SJCRH30 (cell line): Measurements from ENCODE around the gene IRF8. TPM values are rescaled to one million over a fixed set of nuclear protein-coding genes. Genes with fewer than 3 reads are reported as not detected.
"Not testable (repeated sequence)": the region's sequence is repeated elsewhere in the genome, so short reads cannot be mapped to it uniquely, and the experiment has no call there.

Experiments
- DNase-seq, 2 experiments: peaks; one replicate each; pipeline ENCODE4 v3.0.0-alpha.2; 2015 to 2020
- H3K27ac ChIP-seq: fragments of 250-450 bp; sonication (Bioruptor Pico); 2 replicates; pipeline ENCODE4 v1.5.1; 2020; ENCODE audit warnings: mild to moderate bottlenecking, moderate library complexity
- H3K27me3 ChIP-seq: fragments of 250-450 bp; sonication (Bioruptor Pico); 2 replicates; pipeline ENCODE4 v1.5.1; 2020; ENCODE audit warnings: mild to moderate bottlenecking, moderate library complexity
- H3K36me3 ChIP-seq: fragments of 250-450 bp; sonication (Bioruptor Pico); 2 replicates; pipeline ENCODE4 v1.5.1; 2020; ENCODE audit warnings: mild to moderate bottlenecking, moderate library complexity
- H3K4me1 ChIP-seq: fragments of 250-450 bp; sonication (Bioruptor Pico); 2 replicates; pipeline ENCODE4 v1.5.1; 2020; ENCODE audit warnings: mild to moderate bottlenecking, moderate library complexity
- H3K4me3 ChIP-seq: fragments of 250-450 bp; sonication (Bioruptor Pico); 2 replicates; pipeline ENCODE4 v1.5.1; 2020; ENCODE audit warnings: mild to moderate bottlenecking, moderate library complexity
- H3K9me3 ChIP-seq: fragments of 250-450 bp; sonication (Bioruptor Pico); replicated peaks from 2 replicates; pipeline ENCODE4 v1.5.1; 2020; ENCODE audit warnings: mild to moderate bottlenecking, moderate library complexity
- total RNA-seq: library from RNA; depleted of rRNA; stranded (reverse); fragments of >200 nt; shearing (Covaris generic); gene quantifications from 2 replicates; pipeline ENCODE4 v1.2.3, GENCODE V29; 2014

IRF8 gene
- total RNA-seq, 1 experiment from 2014 or later, result not detected

DNA sequence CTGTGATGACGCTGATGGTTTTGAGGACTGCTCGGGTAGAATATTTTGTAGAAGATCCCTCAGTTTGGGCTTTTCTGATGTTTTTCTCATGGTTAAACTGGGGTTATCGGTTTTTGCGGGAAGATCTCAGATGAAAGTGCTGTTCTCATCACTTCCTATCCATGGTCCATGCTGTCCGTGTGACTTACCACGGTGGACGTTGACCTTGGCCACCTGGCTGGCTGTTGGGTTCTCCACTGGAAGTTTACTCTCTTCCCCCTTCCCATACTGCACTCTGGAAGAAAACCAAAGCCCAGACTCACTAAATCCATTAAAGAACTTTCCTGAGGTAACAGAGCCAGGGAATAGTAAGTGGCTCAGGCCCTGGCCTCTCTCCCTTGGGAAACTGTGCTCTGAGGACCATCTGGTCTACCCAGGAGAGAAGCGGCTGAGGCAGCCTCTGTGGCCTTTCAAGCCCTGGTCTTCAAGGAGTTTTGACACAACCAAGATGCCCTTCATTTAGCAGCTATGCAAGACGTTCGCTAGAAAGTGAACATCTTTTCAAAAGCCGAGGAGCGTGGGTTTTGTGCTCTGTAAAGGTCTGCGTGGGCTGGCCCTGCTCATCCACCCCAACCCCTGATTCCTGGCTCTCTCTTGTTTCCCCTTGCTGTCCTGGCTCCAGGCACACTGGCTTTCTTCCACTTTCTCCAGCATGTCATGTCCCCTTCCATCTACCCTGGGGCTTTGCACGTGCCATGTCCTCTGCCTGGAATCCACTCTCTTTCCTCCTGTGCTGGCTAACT is 43.1 kb downstream of the IRF8 start:
- H3K9me3 ChIP-seq, result no peaks in the 10 kb centered on the region
- H3K27me3 ChIP-seq, result no peaks in the 10 kb centered on the region
- no peak overlapping the region for H3K27ac ChIP-seq
- no peak for DNase-seq
- no peak overlapping the region for H3K4me3 ChIP-seq
- H3K4me1 ChIP-seq, result no peaks in the 10 kb centered on the region
- H3K36me3 ChIP-seq, result no peaks in the 10 kb centered on the region

DNA sequence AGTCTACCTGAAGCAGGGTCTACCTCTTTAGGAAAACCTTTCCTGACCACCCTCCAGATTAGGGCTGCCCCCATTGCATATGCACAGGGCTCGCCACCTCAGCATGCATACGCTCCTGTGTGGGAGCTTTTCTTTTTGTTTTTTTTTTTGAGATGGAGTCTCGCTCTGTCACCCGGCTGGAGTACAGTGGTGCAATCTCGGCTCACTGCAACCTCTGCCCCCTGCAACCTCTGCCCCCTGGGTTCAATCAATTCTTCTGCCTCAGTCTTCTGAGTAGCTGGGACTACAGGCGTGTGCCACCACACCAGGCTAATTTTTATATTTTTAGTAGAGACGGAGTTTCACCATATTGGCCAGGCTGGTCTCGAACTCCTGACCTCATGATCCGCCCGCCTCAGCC is 43.7 kb downstream of the IRF8 start:
- DNase-seq, H3K27ac ChIP-seq, H3K36me3 ChIP-seq, H3K27me3 ChIP-seq, H3K4me1 ChIP-seq, H3K9me3 ChIP-seq, H3K4me3 ChIP-seq: not testable (repeated sequence)

DNA sequence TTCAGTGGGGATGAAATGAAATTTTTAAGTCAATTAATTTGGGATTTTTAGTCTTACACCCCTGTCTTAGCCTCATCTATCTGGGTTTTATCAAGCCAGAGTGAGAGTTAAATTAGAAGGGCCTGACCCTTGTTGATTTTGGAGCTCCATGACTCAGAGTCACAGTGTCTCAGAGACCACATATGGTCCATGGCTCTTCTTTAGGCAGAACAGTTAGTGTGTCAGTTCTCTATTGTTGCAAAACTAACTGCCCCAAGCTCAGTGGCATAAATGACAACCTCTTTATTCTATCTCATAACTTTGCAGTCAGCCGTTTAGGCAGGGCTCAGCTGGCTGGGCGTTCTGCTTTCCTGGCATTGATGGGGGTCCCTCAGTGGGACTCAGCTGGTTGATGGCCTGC is 44.7 kb downstream of the IRF8 start:
- no peaks in the 10 kb centered on the region for H3K4me1 ChIP-seq
- H3K27me3 ChIP-seq, result no peaks in the 10 kb centered on the region
- H3K27ac ChIP-seq, result no peak overlapping the region
- no peak overlapping the region for H3K4me3 ChIP-seq
- H3K36me3 ChIP-seq, result no peaks in the 10 kb centered on the region
- no peaks in the 10 kb centered on the region for H3K9me3 ChIP-seq
- no peak for DNase-seq

- no peaks in the 10 kb centered on the region for H3K36me3 ChIP-seq
- no peaks in the 10 kb centered on the region for H3K4me1 ChIP-seq
- no peak overlapping the region for H3K4me3 ChIP-seq
- H3K9me3 ChIP-seq, result no peaks in the 10 kb centered on the region
- H3K27me3 ChIP-seq, result no peaks in the 10 kb centered on the region
- DNase-seq, result no peak
- no peak overlapping the region for H3K27ac ChIP-seq
These were observed 45.8 kb downstream of the IRF8 start for GRCh38 chr16:85944572-85945423.

DNA sequence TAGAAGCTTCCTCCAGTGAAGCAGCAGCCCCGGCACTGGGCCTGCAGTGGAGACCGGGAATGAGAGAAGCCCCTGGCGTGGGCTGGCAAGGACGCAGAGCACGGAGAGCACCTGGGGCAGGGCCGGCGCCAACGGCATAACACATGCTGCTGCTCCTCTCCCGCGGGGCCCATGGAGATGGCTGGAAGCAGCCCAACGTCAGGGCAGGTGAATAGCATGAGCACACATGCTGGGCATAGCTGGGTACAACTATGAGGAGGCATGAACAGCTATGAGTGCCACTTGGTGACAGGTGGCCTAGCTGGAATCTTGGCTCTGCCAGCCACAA is 46.4 kb downstream of the IRF8 start:
- H3K27ac ChIP-seq, result no peak overlapping the region
- no peaks in the 10 kb centered on the region for H3K4me1 ChIP-seq
- H3K36me3 ChIP-seq, result no peaks in the 10 kb centered on the region
- DNase-seq, result no peak
- H3K9me3 ChIP-seq, result no peaks in the 10 kb centered on the region
- no peak overlapping the region for H3K4me3 ChIP-seq
- no peaks in the 10 kb centered on the region for H3K27me3 ChIP-seq

- no peaks in the 10 kb centered on the region for H3K9me3 ChIP-seq
- H3K27me3 ChIP-seq, result no peaks in the 10 kb centered on the region
- no peak overlapping the region for H3K27ac ChIP-seq
- H3K4me1 ChIP-seq, result no peaks in the 10 kb centered on the region
- DNase-seq, result no peak
- H3K4me3 ChIP-seq, result no peak overlapping the region
- no peaks in the 10 kb centered on the region for H3K36me3 ChIP-seq
These were observed 47.7 kb downstream of the IRF8 start for GRCh38 chr16:85946541-85947124.

DNA sequence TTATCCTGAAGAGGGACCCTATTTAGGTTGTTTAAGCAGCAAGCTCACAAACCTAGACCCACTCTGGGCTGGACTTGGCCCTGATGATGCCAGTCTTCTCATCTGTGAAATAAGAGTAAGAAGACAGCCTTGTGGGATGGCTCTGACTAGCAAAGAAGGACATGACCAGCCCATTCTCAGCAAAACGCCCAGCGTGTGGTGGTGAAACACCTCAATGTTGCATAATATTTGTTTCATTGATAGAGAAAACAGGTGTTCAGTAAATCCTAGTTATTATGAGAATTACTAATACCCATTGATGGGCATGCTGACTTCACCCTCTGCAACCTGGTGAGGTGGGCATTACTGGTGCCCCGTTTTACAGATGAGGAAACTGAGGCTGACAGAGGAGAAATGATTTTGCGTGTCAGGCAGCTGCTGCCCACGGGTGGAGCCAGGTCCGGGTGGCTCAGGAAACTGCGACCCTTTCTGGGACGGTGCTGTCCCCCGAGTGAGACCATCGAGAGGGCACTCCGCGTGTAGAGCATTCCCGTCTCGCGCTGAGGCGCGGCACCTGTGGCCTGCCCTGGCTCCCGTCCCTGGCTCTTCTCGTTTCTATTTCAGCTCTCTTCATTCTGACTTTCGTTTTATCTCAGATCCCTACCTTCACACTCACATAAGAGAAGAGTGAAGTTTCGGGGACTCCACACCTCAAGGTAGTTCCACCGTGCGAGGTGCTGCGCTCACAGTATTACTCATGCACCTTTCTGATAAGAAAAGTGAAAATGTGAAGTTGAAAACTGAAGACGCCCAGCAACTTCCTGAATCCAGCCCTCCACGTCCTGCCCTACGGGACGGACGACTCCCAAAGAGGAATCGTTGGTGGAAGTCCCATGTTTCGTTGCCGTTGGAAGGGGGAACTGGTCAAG is 48.5 kb downstream of the IRF8 start:
- Histone ChIP-seq H3K27ac (no peak overlapping the region), H3K27me3 (no peaks in the 10 kb centered on the region), H3K36me3 (no peaks in the 10 kb centered on the region), H3K4me3 (no peak overlapping the region), H3K4me1 (no peaks in the 10 kb centered on the region), H3K9me3 (no peaks in the 10 kb centered on the region)
- DNase-seq, result no peak

DNA sequence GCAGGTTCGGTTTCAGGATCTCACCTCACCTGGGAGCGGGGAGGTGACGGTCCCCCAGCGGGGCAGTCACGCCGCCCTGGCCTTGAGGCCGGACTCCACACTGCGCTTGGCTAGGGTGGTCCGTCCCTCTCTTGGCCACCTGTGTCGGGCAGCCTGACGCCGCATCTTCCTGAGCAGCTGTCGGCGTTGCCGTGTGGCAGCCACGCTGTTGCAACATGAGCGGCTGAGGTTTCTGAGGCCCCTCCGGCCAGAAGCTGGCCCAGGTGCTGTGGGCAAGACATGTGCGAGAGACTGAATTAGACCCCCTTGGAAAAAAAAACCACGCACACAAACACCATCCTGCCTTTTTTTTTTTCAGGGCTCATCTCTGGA is 49.2 kb downstream of the IRF8 start:
- no peak overlapping the region for H3K27ac ChIP-seq
- no peak overlapping the region for H3K4me3 ChIP-seq
- DNase-seq, result peak in 1 of 2 experiments; percentile 26
- H3K36me3 ChIP-seq, result no peaks in the 10 kb centered on the region
- H3K27me3 ChIP-seq, result no peaks in the 10 kb centered on the region
- no peaks in the 10 kb centered on the region for H3K9me3 ChIP-seq
- H3K4me1 ChIP-seq, result no peaks in the 10 kb centered on the region

DNA sequence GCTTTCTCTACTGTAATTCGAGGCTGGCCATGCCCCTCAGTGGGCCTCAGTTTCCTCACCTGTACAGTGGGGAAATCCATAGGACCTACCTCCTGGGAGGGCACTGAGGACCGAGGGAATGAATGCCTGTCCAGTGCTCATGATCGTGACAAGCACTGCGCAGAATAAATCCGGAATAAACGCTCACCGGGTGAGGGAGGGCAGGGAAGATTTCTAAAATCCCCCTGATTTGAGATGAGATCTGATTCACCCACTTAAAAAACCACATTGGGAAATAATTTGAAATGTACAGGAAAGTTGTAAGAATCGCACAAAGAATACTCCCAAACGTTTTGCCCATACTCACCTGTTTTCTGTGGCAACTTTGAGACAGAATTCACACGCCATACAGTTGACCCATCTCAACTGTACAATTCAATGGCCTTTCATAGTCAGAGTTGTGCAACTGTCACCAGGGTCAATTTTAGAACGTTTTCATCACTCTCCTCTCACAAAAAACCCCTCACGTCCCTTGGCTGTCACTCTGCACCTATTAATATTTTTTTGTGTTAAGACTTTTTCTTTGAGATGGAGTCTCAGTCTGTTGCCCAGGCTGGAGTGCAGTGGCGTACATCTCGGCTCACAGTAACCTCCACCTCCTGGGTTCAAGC is 49.8 kb downstream of the IRF8 start:
- H3K36me3 ChIP-seq, result no peaks in the 10 kb centered on the region
- no peak overlapping the region for H3K27ac ChIP-seq
- H3K27me3 ChIP-seq, result no peaks in the 10 kb centered on the region
- DNase-seq, result no peak
- H3K9me3 ChIP-seq, result no peaks in the 10 kb centered on the region
- no peaks in the 10 kb centered on the region for H3K4me1 ChIP-seq
- no peak overlapping the region for H3K4me3 ChIP-seq

DNA sequence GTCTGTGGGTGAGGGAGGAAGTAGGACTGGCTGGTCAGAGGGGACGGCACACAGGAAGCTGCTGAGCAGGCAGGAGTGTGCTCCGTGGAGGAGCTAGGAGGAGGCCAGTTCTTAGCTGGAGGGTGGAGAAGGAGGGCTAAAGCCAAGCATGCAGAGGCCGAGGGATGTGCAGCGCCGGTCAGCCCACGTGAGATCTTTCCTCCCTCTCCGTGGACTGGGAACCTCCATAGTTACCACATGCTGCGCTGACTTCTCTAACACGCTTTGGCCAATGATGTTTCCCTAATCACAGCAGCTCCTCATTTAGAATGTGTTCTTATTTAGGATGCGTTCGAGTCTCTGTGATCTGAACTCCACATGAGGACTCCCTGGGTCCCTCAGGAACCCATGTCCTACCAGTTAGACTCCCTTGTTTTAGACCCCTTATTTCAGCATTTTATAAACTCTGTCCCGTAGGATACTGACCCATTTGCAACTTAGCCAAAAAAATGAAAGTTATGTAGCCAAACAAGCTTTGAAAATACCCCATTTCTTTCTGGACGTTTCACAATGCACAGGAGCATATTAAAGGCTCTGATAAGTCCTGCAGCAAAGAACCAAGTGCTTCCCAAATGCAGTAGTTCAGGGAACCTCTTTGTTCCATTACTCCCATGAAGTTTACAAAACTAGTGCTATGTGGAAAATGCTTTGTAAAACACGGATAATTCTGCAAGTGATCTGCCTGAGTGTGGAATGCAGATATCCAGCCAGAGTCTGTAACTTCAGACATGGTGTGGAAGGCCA is 51.4 kb downstream of the IRF8 start:
- Histone ChIP-seq H3K4me1 (no peaks in the 10 kb centered on the region), H3K4me3 (no peak overlapping the region), H3K36me3 (no peaks in the 10 kb centered on the region), H3K27ac (no peak overlapping the region), H3K27me3 (no peaks in the 10 kb centered on the region), H3K9me3 (no peaks in the 10 kb centered on the region)
- no peak for DNase-seq

DNA sequence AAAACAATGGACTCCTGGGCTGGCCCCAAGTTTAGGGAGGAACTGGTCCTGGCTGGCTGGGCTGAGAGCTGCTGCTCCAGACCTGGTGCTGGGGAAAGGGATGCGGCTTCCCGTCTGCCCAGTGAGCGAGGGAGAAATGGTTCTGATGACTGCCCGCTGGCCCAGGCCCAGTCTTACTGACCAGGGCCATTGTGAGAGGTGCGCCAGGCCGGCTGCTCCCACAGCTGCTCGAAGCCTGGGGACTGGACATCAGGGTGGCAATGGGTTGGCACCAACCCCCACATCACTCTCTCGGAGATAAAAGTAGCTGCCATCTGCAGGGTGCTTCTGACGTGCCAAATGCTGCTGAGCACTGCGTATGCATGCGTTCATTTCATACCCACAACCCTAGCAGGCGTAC is 53.2 kb downstream of the IRF8 start:
- Histone ChIP-seq H3K27ac (no peak overlapping the region), H3K4me3 (no peak overlapping the region), H3K9me3 (no peaks in the 10 kb centered on the region), H3K36me3 (no peaks in the 10 kb centered on the region), H3K27me3 (no peaks in the 10 kb centered on the region), H3K4me1 (no peaks in the 10 kb centered on the region)
- no peak for DNase-seq

DNA sequence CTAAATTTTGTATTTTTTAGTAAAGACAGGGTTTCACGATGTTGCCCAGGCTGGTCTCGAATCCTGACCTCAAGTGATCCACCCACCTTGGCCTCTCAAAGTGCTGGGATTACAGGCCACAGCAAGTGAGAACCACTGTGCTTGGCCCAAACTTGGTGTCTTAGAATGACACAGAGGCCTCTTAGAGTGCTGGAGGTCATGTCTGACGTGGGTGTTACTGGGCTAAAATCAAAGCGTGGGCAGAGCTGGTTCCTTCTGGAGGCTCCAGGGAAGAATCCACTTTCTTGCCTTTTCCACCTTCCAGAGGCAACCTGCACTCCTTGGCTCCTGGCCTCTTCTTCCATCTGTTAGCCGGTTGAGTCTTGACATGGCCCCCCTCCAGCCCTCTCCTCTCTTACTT is 53.8 kb downstream of the IRF8 start:
- DNase-seq, result no peak
- no peaks in the 10 kb centered on the region for H3K36me3 ChIP-seq
- H3K27ac ChIP-seq, result no peak overlapping the region
- H3K4me1 ChIP-seq, result no peaks in the 10 kb centered on the region
- H3K27me3 ChIP-seq, result no peaks in the 10 kb centered on the region
- H3K9me3 ChIP-seq, result no peaks in the 10 kb centered on the region
- no peak overlapping the region for H3K4me3 ChIP-seq

DNA sequence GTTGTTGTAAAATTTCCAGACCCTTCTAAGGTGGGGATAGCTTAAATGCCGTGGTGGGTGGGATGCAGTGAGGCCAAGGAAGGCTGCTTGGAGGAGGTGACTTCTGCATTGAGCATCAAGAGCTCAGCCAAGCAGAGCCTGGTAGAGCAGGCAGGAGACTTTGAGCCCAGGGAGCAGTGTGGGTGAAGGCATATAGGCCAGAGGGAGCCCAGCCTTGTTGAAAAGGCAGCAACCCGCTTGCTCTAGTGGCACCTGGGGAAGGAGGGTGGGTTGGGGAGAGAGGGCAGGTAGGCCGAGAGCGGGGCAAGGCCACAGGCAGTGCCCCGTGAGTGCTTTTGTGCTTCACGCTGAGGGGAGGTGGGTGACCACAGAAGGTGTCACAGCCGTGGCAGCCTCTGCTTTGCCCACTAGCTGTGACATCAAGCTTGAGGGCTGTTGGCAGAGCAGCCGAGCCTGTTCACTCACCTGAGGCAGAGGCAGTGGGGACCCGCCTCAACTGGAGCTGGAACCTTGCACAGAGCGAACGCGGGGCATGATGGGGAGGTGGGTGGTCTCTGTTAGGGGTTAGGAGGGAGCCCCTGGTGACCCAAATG is 56.1 kb downstream of the IRF8 start:
- H3K27me3 ChIP-seq, result no peaks in the 10 kb centered on the region
- DNase-seq, result no peak

More for the DNA sequence above, 56.1 kb downstream of the IRF8 start:
- Histone ChIP-seq H3K4me3 (no peak overlapping the region), H3K4me1 (no peaks in the 10 kb centered on the region), H3K27ac (no peak overlapping the region), H3K36me3 (no peaks in the 10 kb centered on the region), H3K9me3 (no peaks in the 10 kb centered on the region)
